Cardiac muscle cell (in vitro differentiated cells and primary cell): Measurements from ENCODE around the gene SYT9. TPM values are rescaled to one million over a fixed set of nuclear protein-coding genes. Genes with fewer than 3 reads are reported as not detected.

Experiments used
- DNase-seq, 2 donors: peaks; one replicate each; pipeline versions ENCODE4 v3.0.0 to v3.0.0-alpha.2; 2010 to 2017; ENCODE audit warnings: low read depth in 1 of 2, low spot score in 1 of 2
- H3K27ac ChIP-seq: fragments of 200-600 bp; sonication (generic); 2 replicates; pipeline ENCODE4 v1.5.1; 2016
- H3K27me3 ChIP-seq: fragments of 200-600 bp; sonication (generic); 2 replicates; pipeline ENCODE4 v1.6.0; 2016; ENCODE audit warnings: control low read depth
- H3K36me3 ChIP-seq: fragments of 200-600 bp; sonication (generic); 2 replicates; pipeline ENCODE4 v1.5.1; 2016; ENCODE audit warnings: control low read depth
- H3K4me1 ChIP-seq: fragments of 200-600 bp; sonication (generic); 2 replicates; pipeline ENCODE4 v1.8.1; 2017; ENCODE audit warnings: low read depth, mild to moderate bottlenecking, mixed run types
- H3K4me3 ChIP-seq: fragments of 200-600 bp; sonication (generic); 2 replicates; pipeline ENCODE4 v1.5.1; 2016; ENCODE audit warnings: mild to moderate bottlenecking
- H3K9me3 ChIP-seq: fragments of 200-600 bp; sonication (generic); 2 replicates; pipeline ENCODE4 v1.5.1; 2017; ENCODE audit warnings: low read depth, mild to moderate bottlenecking, control low read depth
- CTCF ChIP-seq: IDR thresholded peaks from 2 replicates; pipeline ENCODE4 v1.5.1; 2012; ENCODE audit warnings: low read depth, mild to moderate bottlenecking, low read length
- polyA plus RNA-seq: library from polyadenylated mRNA; unstranded; fragments of >200 nt; fragmentation: Nextera tagmentation; extraction: Ambion mirVana; gene quantifications from 2 replicates; pipeline ENCODE4 v1.2.1, GENCODE V29; 2016
- total RNA-seq: library from RNA; depleted of rRNA; stranded (reverse); fragments of >200 nt; gene quantifications from 2 replicates; pipeline ENCODE4 v1.2.3, GENCODE V29; 2016

SYT9 gene
- total and polyA plus RNA-seq, 2 experiments from 2014 or later = 1.3 to 2.2 TPM

- no peaks in the 10 kb centered on the region for H3K36me3 ChIP-seq
- no peaks in the 10 kb centered on the region for H3K9me3 ChIP-seq
- DNase-seq = no peak
- H3K27ac ChIP-seq = no peak overlapping the region
- no peak overlapping the region for H3K4me3 ChIP-seq
- peaks cover 12% of the 10 kb centered on the region for H3K27me3 ChIP-seq
- no peak for TF ChIP-seq CTCF
- H3K4me1 ChIP-seq = peaks cover 10% of the 10 kb centered on the region
Measured at GRCh38 chr11:7257724-7258123, 6.0 kb downstream of the SYT9 start.

- no peaks in the 10 kb centered on the region for H3K36me3 ChIP-seq
- no peaks in the 10 kb centered on the region for H3K9me3 ChIP-seq
- TF ChIP-seq CTCF = no peak
- H3K4me3 ChIP-seq = no peak overlapping the region
- no peak for DNase-seq
- no peaks in the 10 kb centered on the region for H3K4me1 ChIP-seq
- no peak overlapping the region for H3K27ac ChIP-seq
- no peaks in the 10 kb centered on the region for H3K27me3 ChIP-seq
Measured at GRCh38 chr11:7261578-7261977, 9.9 kb downstream of the SYT9 start.

GRCh38 chr11:7262672-7263071 lies 11.0 kb downstream of the SYT9 start:
- TF ChIP-seq CTCF = no peak
- Histone ChIP-seq H3K27me3 (no peaks in the 10 kb centered on the region), H3K27ac (no peak overlapping the region), H3K4me3 (no peak overlapping the region), H3K9me3 (no peaks in the 10 kb centered on the region), H3K36me3 (no peaks in the 10 kb centered on the region), H3K4me1 (no peaks in the 10 kb centered on the region)
- no peak for DNase-seq

GRCh38 chr11:7263842-7264241 lies 12.1 kb downstream of the SYT9 start:
- Histone ChIP-seq H3K27me3 (no peaks in the 10 kb centered on the region), H3K9me3 (no peaks in the 10 kb centered on the region), H3K36me3 (no peaks in the 10 kb centered on the region), H3K4me3 (no peak overlapping the region), H3K4me1 (no peaks in the 10 kb centered on the region), H3K27ac (no peak overlapping the region)
- no peak for TF ChIP-seq CTCF
- no peak for DNase-seq

- no peak for TF ChIP-seq CTCF
- no peaks in the 10 kb centered on the region for H3K9me3 ChIP-seq
- DNase-seq = no peak
- H3K27me3 ChIP-seq = no peaks in the 10 kb centered on the region
- no peaks in the 10 kb centered on the region for H3K4me1 ChIP-seq
- H3K36me3 ChIP-seq = no peaks in the 10 kb centered on the region
- H3K4me3 ChIP-seq = no peak overlapping the region
- H3K27ac ChIP-seq = no peak overlapping the region
Measured at GRCh38 chr11:7268758-7269157, 17.1 kb downstream of the SYT9 start.
